HUES48 (cell line): ENCODE measurements around the gene KIAA1328.
A peak's percentile ranks its signal among the peaks of the same experiment; 100 is the strongest.

Experiments
- H3K27ac ChIP-seq: one replicate; pipeline ENCODE4 v1.7.0; 2013; ENCODE audit warnings: low read depth, low read length, inconsistent platforms
- H3K27me3 ChIP-seq: 2 replicates; pipeline ENCODE4 v1.6.1; 2013; ENCODE audit warnings: mild to moderate bottlenecking, low read length; ENCODE audit not compliant: control insufficient read depth, insufficient read depth
- H3K36me3 ChIP-seq: 2 replicates; pipeline ENCODE4 v1.6.1; 2013; ENCODE audit warnings: low read length; ENCODE audit not compliant: control insufficient read depth, insufficient read depth
- H3K4me1 ChIP-seq: 2 replicates; pipeline ENCODE4 v1.6.1; 2013; ENCODE audit warnings: mild to moderate bottlenecking, low read length; ENCODE audit not compliant: control insufficient read depth, insufficient read depth
- H3K4me3 ChIP-seq: 2 replicates; pipeline ENCODE4 v1.5.1; 2013; ENCODE audit warnings: mild to moderate bottlenecking, low read depth, low read length
- H3K9ac ChIP-seq: 2 replicates; pipeline ENCODE4 v1.6.1; 2013; ENCODE audit warnings: mild to moderate bottlenecking, low read depth, low read length, moderate library complexity
- H3K9me3 ChIP-seq: 2 replicates; pipeline ENCODE4 v1.6.1; 2013; ENCODE audit warnings: low read length; ENCODE audit not compliant: control insufficient read depth, insufficient read depth

Gene KIAA1328

DNA sequence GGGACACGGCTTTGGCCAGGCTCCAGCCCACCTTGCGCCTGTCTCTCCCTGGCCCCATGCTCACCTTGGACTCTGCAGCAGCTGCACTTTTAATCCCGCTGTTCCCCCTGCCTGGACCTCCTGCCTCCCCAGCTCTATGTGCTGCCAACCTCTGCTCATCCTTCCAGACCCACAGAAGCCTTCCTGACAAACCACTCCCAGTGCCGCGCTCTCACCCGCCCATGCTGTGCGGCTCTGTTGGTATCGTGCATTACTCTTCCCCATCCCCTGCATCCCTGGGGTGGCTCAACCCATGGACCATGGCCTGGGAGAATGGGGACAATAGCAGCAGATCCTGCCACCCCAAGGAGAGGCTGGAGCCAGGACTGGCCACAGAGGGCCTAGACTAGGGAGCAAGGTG, 433.1 kb downstream of the KIAA1328 start:
- no peak overlapping the region for H3K9ac ChIP-seq
- H3K27ac ChIP-seq = no peak overlapping the region
- H3K4me1 ChIP-seq = no peaks in the 10 kb centered on the region; the same call in 1 of the 2 replicates
- H3K9me3 ChIP-seq = no peaks in the 10 kb centered on the region
- peaks cover 3% of the 10 kb centered on the region; the same call in 1 of the 2 replicates for H3K27me3 ChIP-seq
- H3K4me3 ChIP-seq = no peak overlapping the region
- no peaks in the 10 kb centered on the region for H3K36me3 ChIP-seq

DNA sequence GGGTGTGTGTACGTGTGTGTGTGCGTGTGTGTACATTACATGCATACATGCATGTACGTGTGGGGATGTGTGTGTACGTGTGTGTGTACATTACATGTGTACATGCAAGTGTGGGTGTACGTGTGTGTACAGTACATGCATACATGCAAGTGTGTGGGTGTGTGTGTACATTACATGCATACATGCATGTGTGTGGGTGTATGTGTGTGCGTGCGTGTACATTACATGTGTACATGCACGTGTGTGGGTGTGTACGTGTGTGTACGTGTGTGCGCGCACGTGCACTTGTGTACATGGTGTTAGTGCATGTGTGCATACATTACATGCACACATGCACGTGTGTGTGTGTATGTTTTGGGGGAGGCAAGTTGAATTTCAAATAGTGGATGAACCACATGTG, 436.0 kb downstream of the KIAA1328 start:
- H3K9ac ChIP-seq = no peak overlapping the region
- no peak overlapping the region for H3K4me3 ChIP-seq
- H3K27ac ChIP-seq = no peak overlapping the region

GRCh38 chr18:37265382-37265781, 436.5 kb downstream of the KIAA1328 start:
- Histone ChIP-seq H3K27ac (no peak overlapping the region), H3K9me3 (no peaks in the 10 kb centered on the region), H3K36me3 (no peaks in the 10 kb centered on the region), H3K9ac (no peak overlapping the region), H3K4me1 (no peaks in the 10 kb centered on the region), H3K4me3 (no peak overlapping the region), H3K27me3 (no peaks in the 10 kb centered on the region)

More for the DNA sequence above, 436.0 kb downstream of the KIAA1328 start:
- H3K27me3 ChIP-seq = no peaks in the 10 kb centered on the region
- H3K36me3 ChIP-seq = no peaks in the 10 kb centered on the region
- no peaks in the 10 kb centered on the region for H3K4me1 ChIP-seq
- no peaks in the 10 kb centered on the region for H3K9me3 ChIP-seq

- Histone ChIP-seq H3K9ac (no peak overlapping the region), H3K4me1 (no peaks in the 10 kb centered on the region), H3K27ac (no peak overlapping the region), H3K9me3 (no peaks in the 10 kb centered on the region), H3K4me3 (no peak overlapping the region), H3K27me3 (no peaks in the 10 kb centered on the region), H3K36me3 (no peaks in the 10 kb centered on the region)
Measured at GRCh38 chr18:37266290-37266689, 437.4 kb downstream of the KIAA1328 start.

GRCh38 chr18:37270038-37270665, 441.2 kb downstream of the KIAA1328 start:
- Histone ChIP-seq H3K9ac (no peak overlapping the region), H3K27ac (no peak overlapping the region), H3K36me3 (no peaks in the 10 kb centered on the region), H3K9me3 (no peaks in the 10 kb centered on the region), H3K4me3 (no peak overlapping the region), H3K27me3 (no peaks in the 10 kb centered on the region), H3K4me1 (no peaks in the 10 kb centered on the region)

DNA sequence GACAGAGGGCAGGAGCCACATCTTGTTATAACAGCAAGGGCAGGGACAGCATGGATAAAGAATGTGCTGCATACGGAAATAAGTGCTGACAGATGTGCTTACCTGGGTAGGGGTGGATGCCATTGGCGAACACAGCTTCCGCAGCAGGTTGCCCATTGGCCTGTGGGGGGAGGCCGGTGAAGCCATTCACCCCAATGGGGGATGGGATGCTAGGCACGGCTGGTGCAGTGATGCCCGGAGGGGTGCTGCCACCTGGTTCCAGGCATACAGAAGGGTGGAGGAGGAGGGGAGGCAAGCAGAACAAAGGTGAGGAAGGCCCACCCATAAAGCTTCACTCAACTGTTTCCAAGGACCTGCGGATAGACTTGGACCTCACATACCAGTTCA, 441.7 kb downstream of the KIAA1328 start:
- H3K27me3 ChIP-seq = peaks cover 3% of the 10 kb centered on the region
- no peak overlapping the region for H3K27ac ChIP-seq
- H3K9me3 ChIP-seq = no peaks in the 10 kb centered on the region
- H3K36me3 ChIP-seq = no peaks in the 10 kb centered on the region
- no peaks in the 10 kb centered on the region for H3K4me1 ChIP-seq
- H3K9ac ChIP-seq = no peak overlapping the region
- H3K4me3 ChIP-seq = no peak overlapping the region

- Histone ChIP-seq H3K9ac (no peak overlapping the region), H3K4me3 (no peak overlapping the region), H3K36me3 (no peaks in the 10 kb centered on the region), H3K4me1 (no peaks in the 10 kb centered on the region), H3K9me3 (no peaks in the 10 kb centered on the region), H3K27ac (no peak overlapping the region), H3K27me3 (peaks cover 8% of the 10 kb centered on the region)
Measured at GRCh38 chr18:37272226-37272625, 443.3 kb downstream of the KIAA1328 start.

DNA sequence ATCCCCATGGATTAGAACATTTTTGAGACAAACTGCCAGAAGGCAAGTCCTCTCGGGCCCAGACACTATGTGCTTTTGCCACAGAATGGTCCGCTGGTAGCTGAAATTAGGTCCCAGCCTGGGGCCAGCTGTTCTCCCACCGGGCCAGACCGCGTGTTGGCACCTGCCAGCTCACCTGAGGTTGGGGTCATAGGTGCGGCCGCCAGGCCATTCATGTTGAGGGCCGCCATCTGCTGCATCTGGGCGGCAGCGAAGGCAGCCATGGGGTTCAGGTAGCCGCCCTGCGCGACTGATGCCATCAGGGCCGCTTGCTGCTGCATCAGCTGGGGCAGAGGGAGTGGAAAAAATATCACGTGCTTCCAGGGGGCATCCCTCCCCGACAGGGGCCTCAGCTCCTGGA, 443.9 kb downstream of the KIAA1328 start:
- Histone ChIP-seq H3K4me3 (no peak overlapping the region), H3K36me3 (no peaks in the 10 kb centered on the region), H3K27me3 (peaks cover 8% of the 10 kb centered on the region), H3K9ac (no peak overlapping the region), H3K27ac (no peak overlapping the region), H3K9me3 (no peaks in the 10 kb centered on the region), H3K4me1 (no peaks in the 10 kb centered on the region)

GRCh38 chr18:37274309-37275236, 445.6 kb downstream of the KIAA1328 start:
- H3K36me3 ChIP-seq = no peaks in the 10 kb centered on the region
- peaks cover 8% of the 10 kb centered on the region for H3K27me3 ChIP-seq
- no peak overlapping the region for H3K9ac ChIP-seq
- H3K27ac ChIP-seq = no peak overlapping the region
- H3K4me3 ChIP-seq = peak overlapping the region; percentile 30; the same call in 1 of the 2 replicates
- no peaks in the 10 kb centered on the region for H3K4me1 ChIP-seq
- no peaks in the 10 kb centered on the region for H3K9me3 ChIP-seq

- Histone ChIP-seq H3K36me3 (no peaks in the 10 kb centered on the region), H3K27ac (no peak overlapping the region), H3K4me1 (no peaks in the 10 kb centered on the region), H3K9me3 (no peaks in the 10 kb centered on the region), H3K4me3 (peak overlapping the region; percentile 30; the same call in 1 of the 2 replicates), H3K27me3 (peaks cover 8% of the 10 kb centered on the region), H3K9ac (no peak overlapping the region)
Measured at GRCh38 chr18:37275237-37275741, 446.4 kb downstream of the KIAA1328 start.
